ENCODE data around the gene WNT2B. TPM values are rescaled to one million over a fixed set of nuclear protein-coding genes. Genes with fewer than 3 reads are reported as not detected.

The WNT2B gene
- total and polyA plus RNA-seq, 10 of the 15 experiments (the other 5 are each of a cell fraction or from before 2014, with no cell fraction given), result 0.02 to 1.1 (median 0.14) TPM

DNA sequence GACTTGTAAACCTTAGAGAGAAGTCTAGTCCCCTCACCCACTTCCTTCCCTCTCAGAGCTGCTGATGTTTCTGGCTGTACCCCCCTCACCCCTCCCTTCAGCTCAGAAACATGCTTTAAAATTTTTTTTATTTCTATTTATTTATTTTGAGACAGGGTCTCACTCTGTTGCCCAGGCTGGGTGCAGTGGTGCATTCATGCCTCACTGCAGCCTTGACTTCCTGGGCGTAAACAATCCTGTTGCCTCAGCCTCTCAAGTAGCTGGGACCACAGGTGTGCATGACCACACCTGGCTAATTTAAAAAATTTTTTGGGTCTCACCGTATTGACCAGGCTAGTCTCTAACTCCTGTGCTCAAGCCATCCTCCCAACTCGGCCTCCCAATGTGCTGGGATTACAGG, 2.9 kb upstream of the WNT2B start:
- H3K4me3 ChIP-seq, result no peak overlapping the region
- ChIA-PET SMC1A (ENCODE audit: uncharacterized antibody, unreplicated experiment) (no interaction called here), RAD21 (ENCODE audit: unreplicated experiment) (interaction anchor here (0.8 to 2.6 kb wide), 2 partner anchors 115 to 149 kb away, joined by 3 to 7 read pairs; no protein-coding TSS in a partner anchor), CTCF (interaction anchor here (1.0 to 2.1 kb wide), 5 partner anchors 13 to 202 kb away, joined by 3 to 8 read pairs (median 7); no protein-coding TSS in a partner anchor), POLR2A (no interaction called here)
- no peaks in the 10 kb centered on the region for H3K36me3 ChIP-seq (ENCODE audit: control insufficient read depth in 2 of 2, insufficient read depth in 2 of 2, low read length in 1 of 2)
- H3K4me2 ChIP-seq (ENCODE audit: control insufficient read depth, insufficient read depth), result no peak overlapping the region
- no peaks in the 10 kb centered on the region for H4K20me1 ChIP-seq (ENCODE audit: control insufficient read depth, insufficient read depth)
- intact Hi-C loops (cut with micrococcal nuclease; ENCODE audit: unreplicated experiment) (no loop called here), in situ Hi-C loops (cut with MboI) (no loop called here)
- H2AFZ ChIP-seq (ENCODE audit: control insufficient read depth, low read depth, low read length), result no peak overlapping the region
- H3K27me3 ChIP-seq (replicated peaks in 1 of 2; ENCODE audit: control insufficient read depth in 2 of 2, insufficient read depth in 2 of 2, low read length in 1 of 2), result peaks cover 5 to 15% of the 10 kb centered on the region in 2 experiments
- no TSS peak for BruUV-seq (replicated peaks)
- H3K9me3 ChIP-seq (replicated peaks; ENCODE audit: control insufficient read depth, insufficient read depth, low read length), result no peaks in the 10 kb centered on the region
- DNase-seq (ENCODE audit: low read depth, low spot score), result no peak
- H3K4me1 ChIP-seq (ENCODE audit: control insufficient read depth, insufficient read depth, low read length), result peaks cover 8% of the 10 kb centered on the region; the same call in 1 of the 2 replicates
- ATAC-seq, result no peak
- no peak overlapping the region for H3K27ac ChIP-seq (ENCODE audit: control insufficient read depth, insufficient read depth)
- no peak for FAIRE-seq
- H3K9ac ChIP-seq (ENCODE audit: control insufficient read depth, insufficient read depth, low read length), result no peak overlapping the region
- H3K79me2 ChIP-seq (ENCODE audit: control insufficient read depth, insufficient read depth, low read length), result no peaks in the 10 kb centered on the region
- WGBS (ENCODE audit: insufficient coverage, insufficient replicate concordance, low lambda C conversion rate, missing lambda C conversion rate), result 32% methylated on average over 3 of the region's 3 CpGs
- TF ChIP-seq CREM (IDR thresholded peaks at IDR 0.05; ENCODE audit: low read depth) (no peak), NFYB (IDR thresholded peaks at IDR 0.05; ENCODE audit: insufficient read depth, low read depth, low read length) (no peak), REST (IDR thresholded peaks at IDR 0.05; ENCODE audit: low read depth, low read length) (no peak), ZNF207 (IDR thresholded peaks at IDR 0.05; ENCODE audit: borderline replicate concordance) (no peak), SMAD5 (IDR thresholded peaks at IDR 0.05; ENCODE audit: low read depth) (no peak), ESRRA (IDR thresholded peaks at IDR 0.05; ENCODE audit: low read length) (no peak), NR2C2 (IDR thresholded peaks at IDR 0.05; ENCODE audit: borderline replicate concordance, control insufficient read depth, insufficient read length, low read depth) (no peak)
- TF ChIP-seq, protein P1, sequence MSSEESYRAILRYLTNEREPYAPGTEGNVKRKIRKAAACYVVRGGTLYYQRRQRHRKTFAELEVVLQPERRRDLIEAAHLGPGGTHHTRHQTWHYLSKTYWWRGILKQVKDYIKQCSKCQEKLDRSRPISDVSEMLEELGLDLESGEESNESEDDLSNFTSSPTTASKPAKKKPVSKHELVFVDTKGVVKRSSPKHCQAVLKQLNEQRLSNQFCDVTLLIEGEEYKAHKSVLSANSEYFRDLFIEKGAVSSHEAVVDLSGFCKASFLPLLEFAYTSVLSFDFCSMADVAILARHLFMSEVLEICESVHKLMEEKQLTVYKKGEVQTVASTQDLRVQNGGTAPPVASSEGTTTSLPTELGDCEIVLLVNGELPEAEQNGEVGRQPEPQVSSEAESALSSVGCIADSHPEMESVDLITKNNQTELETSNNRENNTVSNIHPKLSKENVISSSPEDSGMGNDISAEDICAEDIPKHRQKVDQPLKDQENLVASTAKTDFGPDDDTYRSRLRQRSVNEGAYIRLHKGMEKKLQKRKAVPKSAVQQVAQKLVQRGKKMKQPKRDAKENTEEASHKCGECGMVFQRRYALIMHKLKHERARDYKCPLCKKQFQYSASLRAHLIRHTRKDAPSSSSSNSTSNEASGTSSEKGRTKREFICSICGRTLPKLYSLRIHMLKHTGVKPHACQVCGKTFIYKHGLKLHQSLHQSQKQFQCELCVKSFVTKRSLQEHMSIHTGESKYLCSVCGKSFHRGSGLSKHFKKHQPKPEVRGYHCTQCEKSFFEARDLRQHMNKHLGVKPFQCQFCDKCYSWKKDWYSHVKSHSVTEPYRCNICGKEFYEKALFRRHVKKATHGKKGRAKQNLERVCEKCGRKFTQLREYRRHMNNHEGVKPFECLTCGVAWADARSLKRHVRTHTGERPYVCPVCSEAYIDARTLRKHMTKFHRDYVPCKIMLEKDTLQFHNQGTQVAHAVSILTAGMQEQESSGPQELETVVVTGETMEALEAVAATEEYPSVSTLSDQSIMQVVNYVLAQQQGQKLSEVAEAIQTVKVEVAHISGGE (CRISPR knock-in tag; IDR thresholded peaks at IDR 0.05), result no peak
- TF ChIP-seq, protein P2, sequence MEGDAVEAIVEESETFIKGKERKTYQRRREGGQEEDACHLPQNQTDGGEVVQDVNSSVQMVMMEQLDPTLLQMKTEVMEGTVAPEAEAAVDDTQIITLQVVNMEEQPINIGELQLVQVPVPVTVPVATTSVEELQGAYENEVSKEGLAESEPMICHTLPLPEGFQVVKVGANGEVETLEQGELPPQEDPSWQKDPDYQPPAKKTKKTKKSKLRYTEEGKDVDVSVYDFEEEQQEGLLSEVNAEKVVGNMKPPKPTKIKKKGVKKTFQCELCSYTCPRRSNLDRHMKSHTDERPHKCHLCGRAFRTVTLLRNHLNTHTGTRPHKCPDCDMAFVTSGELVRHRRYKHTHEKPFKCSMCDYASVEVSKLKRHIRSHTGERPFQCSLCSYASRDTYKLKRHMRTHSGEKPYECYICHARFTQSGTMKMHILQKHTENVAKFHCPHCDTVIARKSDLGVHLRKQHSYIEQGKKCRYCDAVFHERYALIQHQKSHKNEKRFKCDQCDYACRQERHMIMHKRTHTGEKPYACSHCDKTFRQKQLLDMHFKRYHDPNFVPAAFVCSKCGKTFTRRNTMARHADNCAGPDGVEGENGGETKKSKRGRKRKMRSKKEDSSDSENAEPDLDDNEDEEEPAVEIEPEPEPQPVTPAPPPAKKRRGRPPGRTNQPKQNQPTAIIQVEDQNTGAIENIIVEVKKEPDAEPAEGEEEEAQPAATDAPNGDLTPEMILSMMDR (IDR thresholded peaks at IDR 0.05 in 2 of 3, conservative IDR thresholded peaks at IDR 0.05 in 1 of 3; ENCODE audit: control insufficient read depth in 2 of 3, extremely low read depth in 1 of 3, insufficient read depth in 1 of 3, low read depth in 3 of 3, low read length in 3 of 3), result no peak
- TF ChIP-seq, protein P3, sequence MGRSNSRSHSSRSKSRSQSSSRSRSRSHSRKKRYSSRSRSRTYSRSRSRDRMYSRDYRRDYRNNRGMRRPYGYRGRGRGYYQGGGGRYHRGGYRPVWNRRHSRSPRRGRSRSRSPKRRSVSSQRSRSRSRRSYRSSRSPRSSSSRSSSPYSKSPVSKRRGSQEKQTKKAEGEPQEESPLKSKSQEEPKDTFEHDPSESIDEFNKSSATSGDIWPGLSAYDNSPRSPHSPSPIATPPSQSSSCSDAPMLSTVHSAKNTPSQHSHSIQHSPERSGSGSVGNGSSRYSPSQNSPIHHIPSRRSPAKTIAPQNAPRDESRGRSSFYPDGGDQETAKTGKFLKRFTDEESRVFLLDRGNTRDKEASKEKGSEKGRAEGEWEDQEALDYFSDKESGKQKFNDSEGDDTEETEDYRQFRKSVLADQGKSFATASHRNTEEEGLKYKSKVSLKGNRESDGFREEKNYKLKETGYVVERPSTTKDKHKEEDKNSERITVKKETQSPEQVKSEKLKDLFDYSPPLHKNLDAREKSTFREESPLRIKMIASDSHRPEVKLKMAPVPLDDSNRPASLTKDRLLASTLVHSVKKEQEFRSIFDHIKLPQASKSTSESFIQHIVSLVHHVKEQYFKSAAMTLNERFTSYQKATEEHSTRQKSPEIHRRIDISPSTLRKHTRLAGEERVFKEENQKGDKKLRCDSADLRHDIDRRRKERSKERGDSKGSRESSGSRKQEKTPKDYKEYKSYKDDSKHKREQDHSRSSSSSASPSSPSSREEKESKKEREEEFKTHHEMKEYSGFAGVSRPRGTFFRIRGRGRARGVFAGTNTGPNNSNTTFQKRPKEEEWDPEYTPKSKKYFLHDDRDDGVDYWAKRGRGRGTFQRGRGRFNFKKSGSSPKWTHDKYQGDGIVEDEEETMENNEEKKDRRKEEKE (IDR thresholded peaks at IDR 0.05), result no peak
